G401 (cell line): ENCODE measurements around the gene MPP3. TPM values are rescaled to one million over a fixed set of nuclear protein-coding genes. Genes with fewer than 3 reads are reported as not detected.
"Not testable (repeated sequence)": the region's sequence is repeated elsewhere in the genome, so short reads cannot be mapped to it uniquely, and the experiment has no call there.

Source experiments
- DNase-seq: peaks from one replicate; pipeline ENCODE4 v3.0.0-alpha.2; 2015; ENCODE audit warnings: low spot score
- in situ Hi-C: cut with HindIII; loops from 2 replicates; pipeline ENCODE4 v1.10.0; 2016; ENCODE audit warnings: low sequenced_read_pairs, mixed read lengths
- total RNA-seq: library from RNA; depleted of rRNA; stranded (reverse); fragments of >200 nt; shearing (Covaris generic); gene quantifications from 2 replicates; pipeline ENCODE4 v1.2.3, GENCODE V29; 2014

The MPP3 gene
- total RNA-seq, 1 experiment from 2014 or later = 2.1 TPM

DNA sequence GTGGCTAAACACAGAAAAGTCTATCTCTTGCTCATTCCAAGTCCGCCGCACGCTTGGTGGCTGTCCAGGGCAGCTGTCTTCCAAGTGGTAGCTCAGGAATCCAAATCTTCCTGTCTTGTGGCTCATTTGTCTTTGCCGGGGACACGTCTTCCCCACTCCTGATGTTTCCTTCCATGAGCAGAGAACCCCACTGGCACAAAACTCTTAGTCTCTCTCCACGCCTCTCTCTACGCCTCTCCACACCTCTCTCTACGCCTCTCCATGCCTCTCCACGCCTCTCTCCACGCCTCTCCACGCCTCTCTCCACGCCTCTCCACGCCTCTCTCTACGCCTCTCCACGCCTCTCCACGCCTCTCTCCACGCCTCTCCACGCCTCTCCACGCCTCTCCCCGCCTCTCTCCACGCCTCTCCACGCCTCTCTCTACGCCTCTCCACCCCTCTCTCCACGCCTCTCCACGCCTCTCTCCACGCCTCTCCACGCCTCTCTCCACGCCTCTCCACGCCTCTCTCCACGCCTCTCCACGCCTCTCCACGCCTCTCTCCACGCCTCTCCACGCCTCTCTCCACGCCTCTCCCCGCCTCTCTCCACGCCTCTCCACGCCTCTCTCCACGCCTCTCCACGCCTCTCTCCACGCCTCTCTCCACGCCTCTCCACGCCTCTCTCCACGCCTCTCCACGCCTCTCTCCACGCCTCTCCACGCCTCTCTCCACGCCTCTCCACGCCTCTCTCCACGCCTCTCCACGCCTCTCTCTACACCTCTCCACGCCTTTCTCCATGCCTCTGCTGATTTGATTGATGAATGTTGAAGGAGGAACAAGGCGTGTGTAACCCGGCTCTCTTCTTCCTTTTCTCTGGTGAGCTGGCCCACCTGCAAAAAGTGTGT lies 9.4 kb upstream of the MPP3 start:
- not testable (repeated sequence) for DNase-seq
- in situ Hi-C loops = loop anchor here (10.0 kb wide), 1 partner anchor 138 kb away; no protein-coding TSS in a partner anchor

DNA sequence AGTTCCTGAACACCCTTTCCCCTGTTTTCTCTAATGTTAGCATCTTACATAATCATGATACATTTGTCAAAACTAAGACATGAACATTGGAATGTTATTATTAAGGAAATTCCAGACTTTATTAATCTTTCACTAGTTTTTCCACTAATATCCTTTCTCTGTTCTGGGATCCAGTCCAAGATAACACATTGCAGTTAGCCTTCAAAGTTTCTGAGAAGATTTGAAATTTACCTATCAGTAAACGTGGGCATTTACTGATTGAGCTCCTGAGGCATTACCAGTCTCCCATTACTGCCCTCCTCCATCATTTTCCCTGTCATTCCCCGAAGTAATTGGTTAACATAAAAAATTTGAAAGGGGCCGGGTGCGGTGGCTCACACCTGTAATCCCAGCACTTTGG lies 8.3 kb upstream of the MPP3 start:
- in situ Hi-C loops = loop anchor here (10.0 kb wide), 1 partner anchor 136 kb away; no protein-coding TSS in a partner anchor
- DNase-seq = no peak

DNA sequence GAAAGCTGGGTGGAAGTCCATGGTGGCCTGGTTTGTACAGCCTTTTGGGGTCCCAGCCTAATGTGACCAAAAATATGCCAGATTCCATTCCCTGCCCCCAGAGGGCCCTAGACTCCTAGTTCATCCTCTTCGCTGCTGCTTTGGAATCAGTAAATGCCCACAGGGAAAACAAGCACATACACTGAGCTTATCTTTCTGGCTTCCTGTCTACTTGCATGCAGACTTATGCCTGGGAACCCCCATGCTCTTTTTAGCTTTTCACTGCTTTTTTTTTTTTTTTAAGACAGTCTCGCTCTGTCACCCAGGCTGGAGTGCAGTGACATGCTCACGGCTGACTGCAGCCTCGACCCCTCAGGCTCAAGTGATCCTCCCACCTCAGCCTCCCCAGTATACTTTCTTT lies 7.9 kb upstream of the MPP3 start:
- in situ Hi-C loops = loop anchor here (10.0 kb wide), 1 partner anchor 136 kb away; no protein-coding TSS in a partner anchor
- DNase-seq = peak; percentile 39

DNA sequence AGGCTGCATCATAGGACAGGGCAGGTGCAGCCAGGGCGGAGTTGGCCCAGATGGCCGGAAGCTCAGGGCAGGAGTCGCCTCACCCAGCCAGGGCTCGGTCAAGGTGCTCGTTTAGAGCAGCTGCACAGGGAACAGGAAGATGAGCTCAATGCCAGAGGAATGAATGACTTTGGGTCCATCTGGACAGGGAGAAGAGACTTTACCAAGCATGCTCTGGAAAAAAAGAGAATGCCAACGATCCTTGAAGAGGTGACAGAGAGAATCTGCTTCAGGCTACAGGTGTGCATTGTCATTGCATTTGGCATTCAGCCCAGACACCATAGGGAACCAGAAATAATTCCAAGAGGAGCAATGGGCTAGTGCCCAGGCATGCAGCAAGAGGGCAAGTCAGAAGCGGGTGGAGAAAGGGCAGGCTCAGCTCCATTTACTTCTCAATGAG lies 6.7 kb upstream of the MPP3 start:
- in situ Hi-C loops = loop anchor here (10.0 kb wide), 1 partner anchor 135 kb away; no protein-coding TSS in a partner anchor
- DNase-seq = peak; percentile 99

DNA sequence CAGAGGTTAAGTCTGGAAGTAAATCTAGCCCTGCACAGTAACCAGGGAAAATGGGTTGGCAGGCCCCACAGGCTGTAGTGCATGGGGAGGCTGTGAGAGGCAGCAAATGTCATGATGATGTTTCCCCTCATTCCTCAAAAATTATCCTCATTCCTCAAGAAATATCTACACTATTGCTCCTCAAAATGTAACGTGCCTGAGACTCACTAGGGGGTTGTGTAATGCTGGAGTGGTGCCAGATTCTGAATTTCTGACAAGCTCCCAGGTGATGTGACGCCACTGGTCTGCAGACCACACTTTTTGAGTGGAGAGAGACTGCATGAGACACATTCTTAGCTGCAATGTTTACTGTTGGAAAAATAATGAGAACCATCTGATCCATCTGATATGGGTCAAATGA lies 1.2 kb upstream of the MPP3 start:
- in situ Hi-C loops = no loop called here
- DNase-seq = peak; percentile 46

DNA sequence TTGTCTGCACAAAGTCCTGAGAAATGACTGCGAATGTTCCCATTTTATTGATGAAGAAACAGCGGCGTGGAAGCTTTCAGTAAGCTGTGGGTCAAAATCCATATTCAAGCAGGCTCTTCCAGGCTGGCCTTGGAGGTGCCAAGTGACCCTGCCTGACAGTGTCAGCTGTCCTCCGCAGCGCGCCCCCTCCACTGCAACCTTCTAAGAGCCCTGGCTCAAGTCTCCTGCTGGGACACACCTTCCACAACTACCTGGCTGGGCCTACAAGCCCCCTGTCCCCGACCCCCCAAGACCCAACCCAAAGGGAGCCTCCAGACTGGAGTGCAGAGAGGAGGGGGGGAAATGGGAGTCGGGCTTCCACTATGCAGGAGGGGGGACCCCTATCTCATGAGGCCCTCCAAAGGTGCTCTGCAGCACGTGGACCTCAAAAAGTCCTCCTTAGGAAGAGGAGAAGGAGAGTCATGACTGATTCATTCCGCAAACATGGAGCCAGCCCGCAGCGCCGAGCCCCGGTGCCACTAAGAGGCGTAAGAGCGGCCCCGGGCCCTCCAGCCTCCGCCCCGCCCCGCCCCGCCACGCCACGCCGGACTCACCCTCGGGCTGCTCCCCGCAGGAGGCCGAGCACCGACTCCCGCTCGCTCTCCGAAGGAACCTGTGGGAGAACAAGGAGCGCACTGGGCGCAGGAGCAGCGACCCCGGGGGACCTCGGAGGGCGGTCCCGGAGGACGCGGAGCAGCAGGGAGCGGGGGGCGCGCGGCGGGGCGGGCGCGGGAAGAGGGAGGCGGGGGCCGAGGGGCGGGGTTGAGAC lies 574 bp downstream of the MPP3 start:
- in situ Hi-C loops = no loop called here
- peak; percentile 48 for DNase-seq

DNA sequence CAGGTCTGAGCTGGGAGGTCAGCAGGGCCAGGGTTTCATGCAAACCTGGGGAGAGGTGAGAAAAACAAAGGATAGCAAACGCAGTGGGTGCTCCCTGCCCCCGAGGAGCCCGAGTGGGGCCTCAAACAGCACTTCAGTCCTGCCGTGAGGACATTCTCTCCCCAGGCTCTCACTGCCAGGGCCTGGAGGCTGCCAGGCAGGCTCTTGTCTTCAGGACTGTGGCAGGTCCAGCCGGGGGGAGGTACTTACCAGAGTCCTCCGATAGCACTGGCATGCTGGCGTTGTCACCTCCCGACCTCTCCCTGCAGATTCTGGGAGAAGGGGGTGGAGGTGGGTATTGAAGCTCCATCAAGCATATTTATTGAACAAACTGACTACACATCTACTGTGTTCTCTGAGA lies 1.3 kb downstream of the MPP3 start:
- in situ Hi-C loops = no loop called here
- DNase-seq = peak; percentile 57

DNA sequence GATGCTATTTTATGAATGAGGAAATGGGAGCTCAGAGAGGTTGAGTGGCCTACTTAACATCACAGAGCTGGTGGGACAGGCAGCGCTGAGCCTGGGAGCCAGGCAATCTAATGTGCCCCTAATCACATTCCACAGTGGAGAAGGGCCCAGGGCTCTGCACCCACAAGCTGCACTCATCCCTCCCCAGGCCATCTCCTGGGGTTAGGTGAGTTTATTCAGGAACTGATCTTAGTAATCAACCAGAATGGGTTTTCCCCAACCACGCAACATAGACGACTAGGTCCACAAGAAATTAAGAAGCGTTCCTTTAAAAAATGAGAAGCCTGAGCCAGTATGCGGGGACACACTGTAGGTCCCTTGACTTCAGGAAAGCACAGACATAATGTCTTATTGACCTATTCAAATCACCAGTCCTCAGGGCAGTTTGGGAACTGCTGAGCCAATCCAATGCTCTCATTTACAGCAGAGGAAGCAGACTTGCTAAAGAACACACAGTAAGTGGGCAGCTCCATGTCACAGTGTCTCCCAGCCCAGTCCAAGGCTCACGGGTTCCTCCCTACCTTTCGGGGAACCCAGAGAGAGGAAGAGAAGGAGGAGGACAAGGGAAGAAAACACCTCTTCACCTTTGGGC lies 2.3 kb downstream of the MPP3 start:
- in situ Hi-C loops = no loop called here

DNA sequence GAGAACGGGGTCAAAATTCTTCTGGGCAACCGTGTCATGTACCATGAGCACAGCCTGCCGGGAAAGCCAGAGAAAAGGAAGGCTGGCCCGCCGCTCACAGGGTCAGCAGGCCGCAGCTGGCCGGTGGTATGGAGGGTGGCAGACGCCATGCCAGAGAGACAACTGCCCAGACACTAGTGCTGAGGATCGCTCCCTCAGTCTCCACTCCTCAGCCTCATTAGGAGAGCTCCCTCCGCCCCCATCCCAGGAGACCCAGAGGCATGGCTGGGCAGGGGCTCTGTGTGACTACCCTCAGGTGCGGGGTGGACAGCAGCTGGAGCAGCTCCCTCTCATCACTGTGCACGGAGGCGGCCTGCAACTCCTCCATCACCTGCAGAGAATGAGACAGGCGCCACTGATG lies 3.2 kb downstream of the MPP3 start:
- in situ Hi-C loops = no loop called here
- no peak for DNase-seq

More for the DNA sequence above, 2.3 kb downstream of the MPP3 start:
- DNase-seq = no peak

DNA sequence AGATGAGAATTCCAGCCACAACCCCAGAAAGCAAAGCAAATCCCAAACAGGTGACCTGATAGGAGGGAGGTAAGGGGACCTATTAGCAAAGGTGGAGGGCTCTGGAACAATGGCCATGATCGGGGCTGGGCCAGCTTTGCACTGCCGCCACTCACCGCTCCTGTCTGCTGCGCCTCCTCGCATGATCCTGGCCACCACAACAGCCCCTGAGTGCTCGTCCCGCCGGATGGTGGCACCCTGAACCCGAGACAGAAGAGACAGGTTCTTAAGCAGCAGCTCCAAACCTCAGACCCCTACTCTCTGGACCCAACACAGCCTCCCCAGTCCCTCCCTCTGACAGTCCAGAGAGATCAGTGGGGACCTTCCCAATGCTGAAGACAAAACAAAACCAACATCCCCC lies 5.3 kb downstream of the MPP3 start:
- peak; percentile 44 for DNase-seq

DNA sequence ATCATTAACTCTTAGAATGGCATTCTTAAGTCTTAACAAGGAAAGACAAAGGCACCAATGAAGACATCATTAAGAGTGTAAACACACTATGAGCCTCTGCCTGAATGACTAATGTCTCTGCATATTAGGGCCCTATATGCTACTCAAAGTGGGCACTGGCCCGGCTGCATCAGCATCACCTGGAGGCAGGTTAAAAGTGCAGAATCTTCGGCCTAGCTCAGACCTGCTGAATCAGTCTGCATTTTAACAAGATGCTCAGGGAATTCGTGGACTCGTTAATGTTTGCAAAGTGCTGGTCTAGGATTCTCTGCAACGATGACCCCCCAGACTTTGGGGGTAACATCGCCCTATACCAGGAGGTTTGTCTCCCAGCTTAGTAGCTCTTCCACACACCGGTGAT lies 6.7 kb downstream of the MPP3 start:
- DNase-seq = no peak
- in situ Hi-C loops = no loop called here

More for the DNA sequence above, 5.3 kb downstream of the MPP3 start:
- in situ Hi-C loops = no loop called here

DNA sequence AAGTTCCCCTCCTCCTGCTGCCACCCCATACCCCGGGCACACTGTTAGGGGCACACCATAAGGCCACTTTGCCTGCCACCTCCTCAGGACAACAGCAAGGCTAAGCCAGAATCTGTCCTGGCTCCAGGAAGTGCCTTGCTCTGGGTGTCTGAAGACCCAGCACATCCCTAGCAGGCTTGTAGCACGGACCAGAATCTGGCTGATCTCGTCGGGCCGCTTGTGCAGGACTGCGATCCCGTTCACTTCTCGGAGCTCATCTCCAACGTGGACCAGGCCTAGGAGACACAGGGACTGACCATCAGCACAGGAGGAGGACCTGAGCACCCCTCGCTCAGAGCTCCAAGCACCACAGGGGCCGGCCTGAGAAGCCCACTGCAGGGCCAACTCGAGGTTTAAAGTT lies 7.4 kb downstream of the MPP3 start:
- DNase-seq = no peak
- in situ Hi-C loops = no loop called here

DNA sequence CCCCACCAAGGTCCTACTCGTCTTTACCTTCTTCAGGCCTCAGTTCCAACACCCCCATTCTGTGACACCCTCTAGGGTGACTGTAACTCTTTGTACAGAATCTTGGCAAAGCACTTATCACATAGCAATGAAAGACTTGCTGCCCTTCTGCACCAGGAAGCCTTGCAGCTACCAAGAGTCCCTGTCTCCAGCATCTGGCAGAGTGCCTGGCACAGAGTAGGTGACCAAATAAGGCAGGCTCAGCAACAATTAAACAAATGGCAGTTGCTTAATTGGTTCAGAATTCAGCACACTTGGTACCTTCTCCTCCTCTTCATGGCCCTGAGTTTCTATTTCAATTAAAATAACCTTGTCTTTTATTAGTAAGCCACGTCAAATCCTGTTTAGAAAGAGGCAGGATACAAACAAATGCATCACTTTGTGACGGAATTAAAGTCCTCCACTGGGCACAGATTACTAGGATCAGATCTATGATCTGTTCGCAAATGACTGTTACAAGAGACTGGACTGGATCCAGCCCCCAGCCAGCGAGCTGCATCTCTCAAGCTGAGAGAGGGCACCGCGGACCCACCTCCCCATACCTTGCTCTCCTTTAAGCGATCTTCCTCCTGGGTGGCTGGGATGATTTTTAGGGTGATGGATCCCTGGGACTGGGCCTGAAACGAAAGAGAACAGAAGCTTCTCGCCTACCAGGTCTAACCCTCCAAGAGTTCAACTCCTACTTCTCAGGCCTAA lies 9.4 kb downstream of the MPP3 start:
- in situ Hi-C loops = no loop called here
- peak; percentile 73 for DNase-seq

DNA sequence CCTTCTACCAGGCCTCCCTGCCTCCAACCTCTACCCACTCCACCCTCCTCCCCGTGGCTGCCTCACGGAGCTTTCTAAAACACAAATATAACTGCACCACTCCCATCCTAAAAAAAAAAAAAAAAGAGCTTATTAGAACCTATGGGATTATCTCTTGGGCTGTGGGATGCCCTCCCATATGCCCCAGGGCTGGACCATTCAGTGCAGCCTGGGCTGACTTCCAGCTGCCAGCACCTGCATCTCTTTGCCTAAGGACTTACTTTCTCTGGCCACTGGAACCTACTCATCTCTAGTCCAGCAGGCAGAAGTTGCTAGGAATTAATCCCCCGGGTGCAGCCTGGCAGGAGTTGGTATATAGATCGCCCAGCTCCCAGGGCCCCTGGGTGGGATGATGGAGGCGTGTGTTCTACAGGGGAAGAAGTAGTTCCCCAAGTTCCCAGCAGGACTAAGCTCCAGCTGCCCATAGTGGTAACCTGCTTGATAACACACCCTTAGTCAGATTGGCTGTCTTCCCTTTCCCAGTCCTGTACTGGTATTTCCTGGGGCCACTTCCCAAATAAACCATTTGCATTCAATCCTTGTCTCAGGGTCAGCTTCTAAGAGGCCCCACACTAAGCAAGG lies 10.3 kb downstream of the MPP3 start:
- no peak for DNase-seq
- in situ Hi-C loops = no loop called here

DNA sequence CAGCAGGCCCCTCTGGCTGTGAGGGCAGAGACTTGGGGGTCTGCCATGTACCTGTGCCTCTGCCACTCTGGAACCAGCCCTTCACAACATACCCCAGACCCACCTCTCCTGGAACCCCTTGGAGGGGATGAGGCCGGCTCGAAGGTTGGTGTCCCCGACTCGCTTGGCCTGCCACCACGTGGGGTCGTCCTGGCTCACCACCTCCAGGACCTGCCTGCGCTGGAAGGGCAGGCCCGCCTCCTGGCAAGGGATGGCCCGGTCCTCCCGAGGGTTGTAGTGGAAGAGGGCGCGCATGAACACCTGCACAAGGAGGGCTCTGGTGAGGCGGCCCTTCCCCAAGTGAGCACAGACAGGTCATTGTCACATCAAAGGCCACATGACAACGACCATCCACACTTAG lies 12.2 kb downstream of the MPP3 start:
- DNase-seq = no peak
- in situ Hi-C loops = no loop called here

DNA sequence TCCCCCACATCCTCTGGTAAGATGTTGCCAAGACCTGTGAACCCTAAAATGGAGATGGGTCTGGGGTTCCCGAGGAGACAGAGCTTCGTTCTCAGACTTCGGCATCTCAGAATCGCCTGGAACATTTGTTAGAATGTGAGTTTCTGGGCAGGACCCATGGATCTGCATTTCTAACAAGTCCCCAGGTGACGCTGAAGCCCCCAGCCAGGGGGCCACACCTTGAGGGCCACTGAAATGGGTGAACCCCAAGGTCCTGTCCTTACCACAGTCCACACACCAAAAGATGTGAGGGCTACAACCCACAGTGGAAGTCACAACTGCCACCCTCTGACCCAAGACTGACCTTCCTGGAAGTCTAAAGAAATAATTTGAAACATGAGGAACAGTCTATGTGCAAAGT lies 14.0 kb downstream of the MPP3 start:
- DNase-seq = no peak
- in situ Hi-C loops = no loop called here

DNA sequence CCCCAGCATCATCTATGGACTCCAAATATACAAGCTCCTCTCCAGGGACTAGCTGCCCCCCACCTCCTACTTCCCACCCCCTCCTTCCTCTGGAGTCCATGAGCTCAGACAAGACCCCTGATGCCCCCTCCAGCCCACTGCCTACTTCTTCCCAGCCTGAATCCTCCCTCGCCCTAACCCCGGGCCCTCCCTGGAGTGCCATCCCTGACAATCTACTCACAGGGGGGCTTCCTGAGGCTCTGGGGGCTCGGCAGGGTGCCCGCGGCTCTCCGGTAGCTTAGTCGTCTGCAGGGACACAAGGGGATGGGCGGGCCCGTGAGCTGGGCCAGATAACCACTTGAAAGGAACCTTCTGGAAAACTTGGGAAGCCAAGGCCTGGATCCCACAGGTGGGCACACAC lies 15.1 kb downstream of the MPP3 start:
- in situ Hi-C loops = no loop called here
- DNase-seq = no peak
